Fibroblast of mammary gland (primary cell): ENCODE results near the gene BSPH1.
A peak's percentile ranks its signal among the peaks of the same experiment; 100 is the strongest.

Experiments used
- DNase-seq: peaks from one replicate; pipeline ENCODE4 v3.0.0-alpha.2; 2010; ENCODE audit warnings: low read depth
- H3K4me3 ChIP-seq: 2 replicates; pipeline ENCODE4 v1.5.1; 2011; ENCODE audit warnings: low read depth, mild to moderate bottlenecking, low read length, moderate library complexity; ENCODE audit not compliant: control insufficient read depth
- TF ChIP-seq, protein P1 (sequence below): conservative IDR thresholded peaks from 2 replicates; pipeline ENCODE4 v1.5.1; 2011; ENCODE audit warnings: low read depth, low read length, inconsistent platforms; ENCODE audit not compliant: control insufficient read depth, insufficient read depth

Gene BSPH1

DNA sequence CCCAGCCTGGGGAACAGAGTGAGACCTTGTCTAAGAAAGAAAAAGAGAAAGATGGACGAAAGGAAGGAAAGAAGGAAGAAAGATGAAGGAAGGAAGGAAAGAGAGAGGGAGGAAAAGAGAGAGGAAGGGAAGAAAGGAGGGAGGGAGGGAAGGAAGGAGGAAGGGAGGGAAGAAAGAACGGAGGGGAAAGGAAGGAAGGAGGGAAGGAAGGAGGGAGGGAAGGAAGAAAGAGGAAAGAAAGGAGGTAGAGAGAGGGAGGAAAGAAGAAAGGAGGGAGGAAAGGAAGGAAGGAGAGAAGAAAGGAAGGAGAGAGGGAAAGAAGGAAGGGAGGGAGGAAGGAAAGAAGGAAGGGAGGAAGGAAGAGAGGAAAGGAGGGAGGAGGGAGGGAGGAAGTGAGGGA, 31.0 kb upstream of the BSPH1 start:
- TF ChIP-seq, protein P1, sequence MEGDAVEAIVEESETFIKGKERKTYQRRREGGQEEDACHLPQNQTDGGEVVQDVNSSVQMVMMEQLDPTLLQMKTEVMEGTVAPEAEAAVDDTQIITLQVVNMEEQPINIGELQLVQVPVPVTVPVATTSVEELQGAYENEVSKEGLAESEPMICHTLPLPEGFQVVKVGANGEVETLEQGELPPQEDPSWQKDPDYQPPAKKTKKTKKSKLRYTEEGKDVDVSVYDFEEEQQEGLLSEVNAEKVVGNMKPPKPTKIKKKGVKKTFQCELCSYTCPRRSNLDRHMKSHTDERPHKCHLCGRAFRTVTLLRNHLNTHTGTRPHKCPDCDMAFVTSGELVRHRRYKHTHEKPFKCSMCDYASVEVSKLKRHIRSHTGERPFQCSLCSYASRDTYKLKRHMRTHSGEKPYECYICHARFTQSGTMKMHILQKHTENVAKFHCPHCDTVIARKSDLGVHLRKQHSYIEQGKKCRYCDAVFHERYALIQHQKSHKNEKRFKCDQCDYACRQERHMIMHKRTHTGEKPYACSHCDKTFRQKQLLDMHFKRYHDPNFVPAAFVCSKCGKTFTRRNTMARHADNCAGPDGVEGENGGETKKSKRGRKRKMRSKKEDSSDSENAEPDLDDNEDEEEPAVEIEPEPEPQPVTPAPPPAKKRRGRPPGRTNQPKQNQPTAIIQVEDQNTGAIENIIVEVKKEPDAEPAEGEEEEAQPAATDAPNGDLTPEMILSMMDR, result no peak
- H3K4me3 ChIP-seq, result no peak overlapping the region
- DNase-seq, result no peak

GRCh38 chr19:48020686-48021085, 28.7 kb upstream of the BSPH1 start:
- TF ChIP-seq, protein P1, result no peak
- no peak for DNase-seq
- no peak overlapping the region for H3K4me3 ChIP-seq

DNA sequence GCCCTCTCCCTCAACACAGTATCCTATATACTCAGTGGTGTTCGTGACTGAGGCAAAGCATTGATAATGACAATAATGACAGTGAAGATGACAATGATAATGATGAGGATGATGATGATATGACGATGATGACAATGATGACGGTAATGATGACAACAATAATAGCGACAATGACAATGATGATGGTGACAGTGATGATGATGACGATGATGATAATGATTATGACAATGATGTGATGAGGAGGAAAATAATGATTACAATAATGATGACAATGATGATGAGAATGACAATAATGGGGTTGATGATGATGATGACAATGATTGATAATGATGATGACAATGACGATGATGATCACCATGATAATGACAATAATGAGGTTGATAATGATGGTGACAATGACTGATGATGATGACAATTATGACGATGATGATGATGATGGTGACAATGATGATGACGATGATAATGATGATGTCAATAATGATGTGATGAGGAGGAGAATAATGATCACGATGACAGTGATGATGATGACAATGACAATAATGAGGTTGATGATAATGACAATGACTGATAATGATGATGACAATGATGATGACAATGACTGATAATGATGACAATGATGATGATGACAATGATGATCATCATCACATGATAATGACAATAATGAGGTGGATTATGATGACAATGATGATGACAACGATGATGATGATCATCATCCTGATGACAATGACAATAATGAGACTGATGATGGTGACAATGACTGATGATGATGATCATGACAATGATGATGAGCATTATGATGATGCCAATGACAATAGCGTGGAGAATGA, 19.2 kb upstream of the BSPH1 start:
- no peak overlapping the region for H3K4me3 ChIP-seq
- TF ChIP-seq, protein P1, result no peak
- no peak for DNase-seq

GRCh38 chr19:48006762-48007161, 14.8 kb upstream of the BSPH1 start:
- no peak for DNase-seq
- H3K4me3 ChIP-seq, result no peak overlapping the region
- TF ChIP-seq, protein P1, result peak; percentile 12

DNA sequence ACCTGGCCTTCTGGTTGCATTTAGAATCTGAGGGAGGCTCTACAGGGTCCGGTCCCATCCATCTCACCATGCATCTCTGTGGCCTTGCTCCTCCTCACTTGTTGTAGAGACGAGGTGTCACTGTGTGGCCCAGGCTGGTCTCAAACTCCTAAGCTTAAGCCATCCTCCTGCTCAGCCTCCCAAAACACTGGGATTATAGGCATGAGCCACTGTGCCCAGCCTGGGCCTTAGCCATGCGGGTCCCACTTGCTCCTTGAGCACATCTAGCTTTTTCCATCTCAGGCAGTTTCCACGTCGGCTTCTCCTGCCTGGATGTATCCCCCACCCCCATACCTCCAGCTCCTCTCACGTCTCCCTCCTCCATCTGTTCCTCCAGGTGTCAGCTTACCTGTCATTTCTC, 12.3 kb upstream of the BSPH1 start:
- DNase-seq, result no peak
- TF ChIP-seq, protein P1, result no peak
- no peak overlapping the region for H3K4me3 ChIP-seq

DNA sequence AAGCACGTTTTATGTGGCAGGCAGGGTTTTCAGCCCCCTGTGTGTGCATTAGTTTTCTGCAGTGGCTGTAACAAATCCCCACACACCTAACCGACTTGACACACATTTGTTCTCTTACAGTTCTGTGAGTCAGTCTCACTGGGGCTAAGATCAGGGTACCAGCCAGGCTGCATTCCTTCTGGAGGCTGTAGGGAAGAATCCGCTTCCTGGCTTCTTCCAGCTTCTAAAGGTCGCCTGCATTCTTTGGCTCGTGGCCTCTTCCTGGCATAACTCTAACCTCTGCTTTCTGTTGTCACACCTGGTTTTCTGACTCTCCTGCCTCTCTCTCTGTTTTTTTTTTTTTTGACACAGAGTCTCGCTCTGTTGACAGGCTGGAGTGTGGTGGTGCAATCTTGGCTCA, 8.9 kb upstream of the BSPH1 start:
- TF ChIP-seq, protein P1, result no peak
- no peak overlapping the region for H3K4me3 ChIP-seq
- no peak for DNase-seq
